Sigmoid colon (tissue), 7 donors: ENCODE data around the gene TSPAN9. TPM values are rescaled to one million over a fixed set of nuclear protein-coding genes. Genes with fewer than 3 reads are reported as not detected.

Experiments used
- DNase-seq: peaks from one replicate; pipeline ENCODE4 v3.0.0-alpha.2; 2019
- H3K27ac ChIP-seq, 4 donors: fragments of 200-600 bp; sonication (generic); one replicate each; pipeline ENCODE4 v1.5.1; 2016 to 2019; ENCODE audit warnings: mild to moderate bottlenecking in 1 of 4
- H3K27me3 ChIP-seq, 3 donors: fragments of 200-600 bp; sonication (generic); one replicate each; pipeline ENCODE4 v1.5.1; 2019; ENCODE audit warnings: mild to moderate bottlenecking in 1 of 3
- H3K36me3 ChIP-seq, 4 donors: fragments of 200-600 bp; sonication (generic); one replicate each; pipeline ENCODE4 v1.5.1; 2016 to 2019
- H3K4me1 ChIP-seq, 4 donors: fragments of 200-600 bp; sonication (generic); one replicate each; pipeline ENCODE4 v1.5.1; 2017 to 2019
- H3K4me3 ChIP-seq, 4 donors: fragments of 200-600 bp; sonication (generic); one replicate each; pipeline ENCODE4 v1.5.1; 2017 to 2019; ENCODE audit warnings: mild to moderate bottlenecking in 2 of 4, moderate library complexity in 1 of 4
- H3K9me3 ChIP-seq, 4 donors: fragments of 200-600 bp in 3 of 4; sonication (generic) in 3 of 4; one replicate each; pipeline versions ENCODE4 v1.5.1 to v1.6.1; 2013 to 2019
- EP300 ChIP-seq, 4 donors: sonication (generic); formaldehyde crosslinking; IDR thresholded peaks; one replicate each; pipeline ENCODE4 v1.6.1; 2017; ENCODE audit warnings: antibody characterized with exemption in 4 of 4
- POLR2A ChIP-seq, 2 donors: fragments of 450-650 bp; IDR thresholded peaks; one replicate each; pipeline ENCODE4 v1.6.1; 2016; ENCODE audit warnings: antibody characterized with exemption in 2 of 2, mild to moderate bottlenecking in 2 of 2, moderate library complexity in 2 of 2
- POLR2AphosphoS5 ChIP-seq, 4 donors: sonication (generic); formaldehyde crosslinking; IDR thresholded peaks; one replicate each; pipeline ENCODE4 v1.6.1; 2017; ENCODE audit warnings: antibody characterized with exemption in 4 of 4
- WGBS, 2 donors: extraction: QIAGEN DNeasy Blood & Tissue Kit; methylation state at CpG; one replicate each; pipeline ENCODE4 v1.1.7; 2013; 5-methylcytosine and 5-hydroxymethylcytosine counted together
- intact Hi-C: fragments of 100-400 bp; cut with DNase I; formaldehyde crosslinking; loops from one replicate; pipeline ENCODE4 v1.15.1; 2023
- polyA plus RNA-seq, 3 donors: library from polyadenylated mRNA; stranded (reverse); fragments of 200-250 nt; gene quantifications; one replicate each; pipeline ENCODE4 v1.2.3, GENCODE V29; 2013
- total RNA-seq, 4 donors: library from RNA; depleted of rRNA; stranded (reverse); fragments of >200 nt; gene quantifications; one replicate each; pipeline ENCODE4 v1.1.0, GENCODE V29; 2016
- TF ChIP-seq, protein P1 (sequence below), 4 experiments: fragments of 450-650 bp in 3 of 4; fragments of 200-600 bp in 1 of 4; IDR thresholded peaks; one replicate each; pipeline ENCODE4 v1.5.1; 2016 to 2019; ENCODE audit warnings: antibody characterized with exemption in 4 of 4, mild to moderate bottlenecking in 3 of 4, moderate library complexity in 2 of 4
- donor health status: healthy with polysubstance abuse.
- donor health status: Bipolar disorder and iron deficiency.
- donor health status: healthy.

TSPAN9 gene
- total and polyA plus RNA-seq, 7 donors = 0.92 to 28.0 (median 18.2) TPM

DNA sequence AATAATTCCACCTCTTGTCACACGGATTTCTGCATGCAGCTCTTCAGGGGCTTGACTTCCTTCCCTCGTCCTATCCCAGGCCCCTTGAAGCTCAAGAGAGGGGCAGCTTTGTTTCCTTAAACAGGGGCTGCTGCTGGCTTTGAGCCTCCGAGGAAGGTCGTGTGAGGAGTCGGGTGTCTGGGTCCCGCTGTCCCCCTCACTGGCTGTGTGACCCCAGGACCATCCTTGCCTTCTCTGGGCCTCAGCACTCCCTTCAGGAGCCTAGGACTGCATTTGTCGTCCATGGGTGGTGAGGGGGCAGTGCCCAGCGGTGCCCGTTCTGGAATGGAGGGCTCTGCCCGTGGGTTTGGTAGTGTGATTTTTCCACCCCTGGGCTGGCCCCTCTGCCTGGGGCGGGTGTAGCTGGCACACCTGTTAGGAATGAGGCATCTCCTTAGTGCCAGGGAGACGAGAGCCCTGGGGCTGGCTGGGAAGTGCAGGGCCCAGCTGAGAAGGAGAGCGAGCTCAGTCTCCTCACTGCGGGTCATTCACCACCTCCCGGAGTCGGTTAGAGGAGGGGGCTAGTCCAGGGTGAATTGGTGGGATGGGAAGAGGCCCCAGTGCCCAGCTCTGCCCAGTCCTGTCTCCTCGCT lies 60.8 kb downstream of the TSPAN9 start:
- DNase-seq = no peak
- intact Hi-C loops = loop anchor here (5.0 kb wide), 1 partner anchor 61 kb away; the partner anchor contains the start of gene TSPAN9
- Histone ChIP-seq H3K27me3 (no peaks in the 10 kb centered on the region), H3K4me1 (peaks cover 0 to 26% (median 24%) of the 10 kb centered on the region in 4 donors), H3K9me3 (no peaks in the 10 kb centered on the region), H3K4me3 (no peak overlapping the region), H3K36me3 (no peaks in the 10 kb centered on the region), H3K27ac (no peak overlapping the region)
- TF ChIP-seq, protein P1, sequence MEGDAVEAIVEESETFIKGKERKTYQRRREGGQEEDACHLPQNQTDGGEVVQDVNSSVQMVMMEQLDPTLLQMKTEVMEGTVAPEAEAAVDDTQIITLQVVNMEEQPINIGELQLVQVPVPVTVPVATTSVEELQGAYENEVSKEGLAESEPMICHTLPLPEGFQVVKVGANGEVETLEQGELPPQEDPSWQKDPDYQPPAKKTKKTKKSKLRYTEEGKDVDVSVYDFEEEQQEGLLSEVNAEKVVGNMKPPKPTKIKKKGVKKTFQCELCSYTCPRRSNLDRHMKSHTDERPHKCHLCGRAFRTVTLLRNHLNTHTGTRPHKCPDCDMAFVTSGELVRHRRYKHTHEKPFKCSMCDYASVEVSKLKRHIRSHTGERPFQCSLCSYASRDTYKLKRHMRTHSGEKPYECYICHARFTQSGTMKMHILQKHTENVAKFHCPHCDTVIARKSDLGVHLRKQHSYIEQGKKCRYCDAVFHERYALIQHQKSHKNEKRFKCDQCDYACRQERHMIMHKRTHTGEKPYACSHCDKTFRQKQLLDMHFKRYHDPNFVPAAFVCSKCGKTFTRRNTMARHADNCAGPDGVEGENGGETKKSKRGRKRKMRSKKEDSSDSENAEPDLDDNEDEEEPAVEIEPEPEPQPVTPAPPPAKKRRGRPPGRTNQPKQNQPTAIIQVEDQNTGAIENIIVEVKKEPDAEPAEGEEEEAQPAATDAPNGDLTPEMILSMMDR (IDR thresholded peaks at IDR 0.05) = no peak
- TF ChIP-seq POLR2A (IDR thresholded peaks at IDR 0.05) (no peak), POLR2AphosphoS5 (IDR thresholded peaks at IDR 0.05) (no peak), EP300 (IDR thresholded peaks at IDR 0.05) (no peak)
- 78 to 85% methylated on average over 17 of the region's 17 CpGs for WGBS, 2 donors

DNA sequence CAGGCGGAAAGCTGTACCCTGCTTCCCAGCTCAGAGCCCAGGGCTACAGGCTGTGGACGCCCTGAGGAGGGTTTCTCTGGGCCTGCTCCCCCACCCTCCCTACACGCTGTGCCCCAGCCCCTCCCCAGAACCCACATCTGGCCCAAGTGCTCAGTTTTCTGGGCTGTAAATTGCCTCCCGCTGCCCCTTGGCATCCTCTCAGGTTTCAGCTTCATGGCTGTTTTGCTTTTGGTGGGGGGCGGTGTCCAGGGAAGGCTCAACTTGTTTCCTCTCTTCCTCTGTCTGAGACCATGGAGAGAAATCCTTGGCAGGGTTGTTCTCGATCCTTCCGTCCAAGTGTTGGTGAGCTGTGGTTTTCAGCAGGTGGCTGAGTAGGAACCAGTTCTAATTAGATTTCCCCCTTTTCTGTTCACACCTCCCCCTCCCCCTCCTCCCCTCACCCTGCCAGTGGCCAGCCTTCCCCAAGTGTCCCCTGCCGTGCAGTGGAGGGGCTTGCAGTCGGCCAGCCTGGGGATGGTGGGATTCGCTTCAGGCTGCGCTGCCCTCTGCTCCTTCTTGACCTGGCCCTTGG lies 61.8 kb downstream of the TSPAN9 start:
- Histone ChIP-seq H3K9me3 (no peaks in the 10 kb centered on the region), H3K36me3 (no peaks in the 10 kb centered on the region), H3K4me1 (peaks cover 0 to 15% (median 13%) of the 10 kb centered on the region in 4 donors), H3K27me3 (no peaks in the 10 kb centered on the region), H3K4me3 (no peak overlapping the region), H3K27ac (no peak overlapping the region)
- 73 to 87% methylated on average over 11 of the region's 11 CpGs for WGBS, 2 donors
- intact Hi-C loops = loop anchor here (5.0 kb wide), 1 partner anchor 62 kb away; the partner anchor contains the start of gene TSPAN9
- no peak for DNase-seq
- TF ChIP-seq, protein P1 (IDR thresholded peaks at IDR 0.05) = no peak
- TF ChIP-seq POLR2AphosphoS5 (IDR thresholded peaks at IDR 0.05) (no peak), POLR2A (IDR thresholded peaks at IDR 0.05) (no peak), EP300 (IDR thresholded peaks at IDR 0.05) (no peak)

DNA sequence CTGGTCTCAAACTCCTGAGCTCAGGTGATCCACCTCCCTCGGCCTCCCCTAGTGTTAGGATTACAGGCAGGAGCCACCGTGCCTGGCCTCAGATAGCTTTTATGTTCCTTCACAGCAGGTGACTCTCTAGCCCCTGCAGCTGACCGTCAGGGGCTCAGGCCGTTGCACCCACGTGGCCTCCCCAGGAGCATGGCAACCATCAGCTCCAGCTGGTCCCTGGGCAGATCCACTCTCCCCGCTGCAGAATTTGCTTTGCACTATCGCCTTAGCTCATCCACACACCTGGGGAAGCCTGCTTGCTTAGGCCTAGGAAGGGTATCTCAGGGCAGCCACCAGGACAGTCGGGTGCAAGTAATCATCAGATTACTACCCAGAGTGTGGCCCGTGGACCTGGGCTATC lies 62.6 kb downstream of the TSPAN9 start:
- H3K4me1 ChIP-seq = peaks cover 0 to 18% (median 13%) of the 10 kb centered on the region in 4 donors
- H3K36me3 ChIP-seq = no peaks in the 10 kb centered on the region
- no peak overlapping the region for H3K4me3 ChIP-seq
- TF ChIP-seq, protein P1 (IDR thresholded peaks at IDR 0.05) = no peak
- TF ChIP-seq POLR2AphosphoS5 (IDR thresholded peaks at IDR 0.05) = no peak
- no peak for TF ChIP-seq EP300 (IDR thresholded peaks at IDR 0.05)
- no peak for TF ChIP-seq POLR2A (IDR thresholded peaks at IDR 0.05)
- no peaks in the 10 kb centered on the region for H3K27me3 ChIP-seq
- H3K9me3 ChIP-seq = no peaks in the 10 kb centered on the region
- WGBS, 2 donors = 82 to 84% methylated on average over 9 of the region's 9 CpGs
- no peak for DNase-seq
- intact Hi-C loops = loop anchor here (5.0 kb wide), 1 partner anchor 62 kb away; the partner anchor contains the start of gene TSPAN9
- no peak overlapping the region for H3K27ac ChIP-seq

DNA sequence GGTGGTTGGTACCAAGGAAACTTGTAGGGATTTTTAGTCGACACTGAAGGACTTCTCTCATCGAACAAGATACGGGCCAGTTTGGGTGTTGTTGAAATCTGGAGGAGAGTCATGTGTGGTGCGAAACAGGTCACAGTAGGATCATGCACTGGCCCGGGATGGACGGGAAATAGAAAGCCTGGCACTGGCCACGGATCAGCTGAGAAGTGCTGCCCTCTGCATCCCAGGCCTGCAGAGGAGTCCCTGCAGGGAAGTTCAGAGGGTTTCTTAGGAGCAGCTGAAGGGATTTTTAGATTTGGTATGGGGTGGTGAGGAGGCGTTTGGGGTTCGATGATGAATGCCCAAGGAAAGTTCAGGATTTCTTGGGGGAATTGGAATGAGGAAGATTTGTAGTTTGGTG lies 63.1 kb downstream of the TSPAN9 start:
- 88 to 92% methylated on average over 9 of the region's 9 CpGs for WGBS, 2 donors
- intact Hi-C loops = no loop called here
- TF ChIP-seq POLR2AphosphoS5 (IDR thresholded peaks at IDR 0.05) (no peak), POLR2A (IDR thresholded peaks at IDR 0.05) (no peak), EP300 (IDR thresholded peaks at IDR 0.05) (no peak)
- TF ChIP-seq, protein P1 (IDR thresholded peaks at IDR 0.05) = no peak
- Histone ChIP-seq H3K36me3 (no peaks in the 10 kb centered on the region), H3K4me1 (peaks cover 0 to 18% (median 13%) of the 10 kb centered on the region in 4 donors), H3K27ac (no peak overlapping the region), H3K4me3 (no peak overlapping the region), H3K9me3 (no peaks in the 10 kb centered on the region), H3K27me3 (no peaks in the 10 kb centered on the region)
- DNase-seq = no peak
